ENCODE measurements around the gene EHD1.
"Not testable (repeated sequence)": the region's sequence is repeated elsewhere in the genome, so short reads cannot be mapped to it uniquely, and the experiment has no call there.

EHD1 gene

DNA sequence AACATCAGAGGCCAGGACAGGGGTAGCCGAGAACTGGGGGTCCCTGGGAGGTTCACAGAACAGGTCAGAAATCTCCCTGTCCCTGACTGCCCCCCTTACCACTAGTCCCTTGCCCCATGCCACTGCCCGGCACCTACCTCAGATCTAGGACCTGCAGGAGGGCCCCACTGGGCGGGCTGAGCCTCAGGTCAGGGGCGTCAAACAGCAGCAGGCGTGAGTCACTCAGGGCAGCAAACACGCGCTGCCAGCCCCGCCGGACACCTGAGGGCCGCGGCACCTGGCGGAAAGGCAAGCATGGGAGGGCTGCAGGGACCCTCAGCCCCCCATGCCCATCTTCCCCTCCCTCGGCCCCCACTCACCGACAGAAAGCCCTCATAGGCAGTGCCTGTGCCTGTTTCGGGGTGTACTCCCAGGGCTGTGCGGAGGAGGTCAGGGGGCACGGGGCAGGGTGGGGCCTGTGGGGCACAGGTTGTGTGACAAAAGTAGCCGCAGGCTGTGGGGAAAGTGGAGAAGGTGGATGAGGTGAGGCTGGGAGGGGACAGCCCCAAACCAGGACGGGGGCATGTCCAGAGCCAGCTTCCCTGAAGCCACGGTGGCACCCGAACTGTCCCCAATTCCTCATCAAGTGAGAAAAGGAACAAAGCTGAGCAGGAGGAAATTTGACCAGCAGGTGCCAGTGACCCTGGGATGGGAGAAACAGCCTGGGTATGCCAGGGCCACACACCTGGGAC is 45.8 kb downstream of the EHD1 start:
- no peaks in the 10 kb centered on the region for H3K36me3 ChIP-seq (ENCODE audit: insufficient read depth, low read length)
- H3K27ac ChIP-seq (ENCODE audit: low read depth, low read length) = no peak overlapping the region
- H3K27me3 ChIP-seq (ENCODE audit: insufficient read depth, low read length) = no peaks in the 10 kb centered on the region
- no peak overlapping the region for H2AFZ ChIP-seq (ENCODE audit: low read length, unreplicated experiment)
- H3K79me2 ChIP-seq (ENCODE audit: control insufficient read depth, insufficient read depth, low read length, unreplicated experiment) = no peaks in the 10 kb centered on the region
- no peak overlapping the region for H3K4me3 ChIP-seq (ENCODE audit: low read depth, low read length)
- no peaks in the 10 kb centered on the region for H3K4me1 ChIP-seq (ENCODE audit: control insufficient read depth, insufficient read depth, low read length, unreplicated experiment)

DNA sequence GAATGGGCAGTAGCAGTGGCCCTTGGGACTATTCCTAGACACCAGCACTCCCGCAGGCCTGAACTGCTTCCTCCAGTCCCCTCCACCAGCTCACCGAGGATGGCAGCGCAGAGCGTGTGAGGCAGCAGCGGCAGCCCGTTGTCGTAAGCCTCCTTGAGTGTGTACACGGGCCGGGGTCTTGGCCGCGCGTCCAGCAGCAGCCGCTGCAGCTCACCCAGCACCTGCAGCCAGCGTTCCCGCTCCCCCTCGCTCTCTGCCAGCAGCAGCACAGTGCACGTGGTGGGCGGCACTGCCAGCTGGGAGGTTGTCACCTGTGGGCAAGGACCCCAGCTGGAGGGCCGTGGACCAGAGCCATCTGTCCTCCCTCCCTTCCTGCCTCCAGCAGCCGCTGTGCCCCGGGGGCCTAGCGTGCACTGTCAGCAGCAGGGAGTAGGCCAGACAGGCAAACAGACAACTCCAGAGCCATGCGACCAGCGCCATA is 47.0 kb downstream of the EHD1 start:
- Histone ChIP-seq H2AFZ (ENCODE audit: low read length, unreplicated experiment) (no peak overlapping the region), H3K79me2 (ENCODE audit: control insufficient read depth, insufficient read depth, low read length, unreplicated experiment) (no peaks in the 10 kb centered on the region), H3K27ac (ENCODE audit: low read depth, low read length) (no peak overlapping the region), H3K27me3 (ENCODE audit: insufficient read depth, low read length) (no peaks in the 10 kb centered on the region), H3K36me3 (ENCODE audit: insufficient read depth, low read length) (no peaks in the 10 kb centered on the region), H3K4me3 (ENCODE audit: low read depth, low read length) (no peak overlapping the region), H3K4me1 (ENCODE audit: control insufficient read depth, insufficient read depth, low read length, unreplicated experiment) (no peaks in the 10 kb centered on the region)

DNA sequence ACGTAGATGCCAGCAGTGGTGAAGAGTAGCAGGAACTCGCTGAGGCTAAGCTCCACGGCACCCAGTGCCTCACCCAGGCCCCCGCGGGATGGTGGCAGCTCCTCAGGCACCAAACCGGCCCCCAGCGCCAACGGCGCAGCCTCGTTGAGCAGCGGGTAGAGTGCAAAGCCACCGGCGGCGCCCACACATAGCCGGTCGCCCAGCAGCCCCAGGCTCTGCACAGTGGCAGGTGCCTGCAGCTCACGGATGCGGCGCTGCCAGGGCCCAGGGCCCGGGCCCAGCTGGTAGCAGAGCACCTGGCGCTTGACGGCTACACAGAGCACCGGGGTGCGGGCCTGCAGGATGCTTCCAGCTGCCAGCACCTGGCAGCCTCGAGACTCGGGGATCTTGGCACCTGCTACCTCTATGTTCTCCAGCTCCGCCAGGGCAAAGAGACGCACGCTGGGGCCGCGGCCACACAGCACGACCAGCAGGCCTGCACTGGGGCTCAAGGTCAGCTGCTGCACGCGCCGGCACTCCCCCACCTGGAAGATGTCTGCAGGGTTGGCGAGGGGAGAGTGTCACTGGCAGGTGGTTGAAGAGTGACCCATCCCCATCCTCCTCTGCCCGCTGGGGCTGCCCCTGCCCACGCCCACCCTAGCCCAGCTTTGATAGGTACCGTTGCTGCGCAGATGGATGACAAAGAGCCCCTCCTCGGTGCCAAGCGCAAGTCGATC is 48.7 kb downstream of the EHD1 start:
- Histone ChIP-seq H3K79me2 (ENCODE audit: control insufficient read depth, insufficient read depth, low read length, unreplicated experiment) (no peaks in the 10 kb centered on the region), H3K4me3 (ENCODE audit: low read depth, low read length) (no peak overlapping the region), H3K27ac (ENCODE audit: low read depth, low read length) (no peak overlapping the region), H3K4me1 (ENCODE audit: control insufficient read depth, insufficient read depth, low read length, unreplicated experiment) (no peaks in the 10 kb centered on the region), H3K27me3 (ENCODE audit: insufficient read depth, low read length) (no peaks in the 10 kb centered on the region), H3K36me3 (ENCODE audit: insufficient read depth, low read length) (no peaks in the 10 kb centered on the region), H2AFZ (ENCODE audit: low read length, unreplicated experiment) (no peak overlapping the region)

DNA sequence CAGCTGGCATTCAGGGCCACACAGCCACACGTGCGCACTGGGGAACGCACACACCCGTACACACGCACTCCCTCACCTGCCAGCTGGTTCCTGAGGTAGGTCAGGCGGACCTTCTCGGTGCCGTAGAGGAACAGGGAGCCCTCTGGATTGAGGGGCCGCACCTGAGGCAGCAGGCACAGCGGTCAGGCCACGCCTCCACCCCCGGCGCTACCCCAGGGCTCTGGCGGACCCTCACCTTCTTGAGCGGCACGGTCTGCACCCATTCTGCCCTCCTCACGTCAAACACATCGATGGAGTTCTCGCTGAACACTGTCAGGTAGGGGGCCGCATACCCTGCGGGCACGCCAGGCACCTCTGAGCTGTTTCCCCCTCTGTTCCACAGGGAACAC is 51.0 kb downstream of the EHD1 start:
- no peaks in the 10 kb centered on the region for H3K27me3 ChIP-seq (ENCODE audit: insufficient read depth, low read length)
- H3K4me1 ChIP-seq (ENCODE audit: control insufficient read depth, insufficient read depth, low read length, unreplicated experiment) = no peaks in the 10 kb centered on the region
- H3K27ac ChIP-seq (ENCODE audit: low read depth, low read length) = no peak overlapping the region
- no peak overlapping the region for H2AFZ ChIP-seq (ENCODE audit: low read length, unreplicated experiment)
- H3K4me3 ChIP-seq (ENCODE audit: low read depth, low read length) = no peak overlapping the region
- H3K79me2 ChIP-seq (ENCODE audit: control insufficient read depth, insufficient read depth, low read length, unreplicated experiment) = no peaks in the 10 kb centered on the region
- H3K36me3 ChIP-seq (ENCODE audit: insufficient read depth, low read length) = no peaks in the 10 kb centered on the region

DNA sequence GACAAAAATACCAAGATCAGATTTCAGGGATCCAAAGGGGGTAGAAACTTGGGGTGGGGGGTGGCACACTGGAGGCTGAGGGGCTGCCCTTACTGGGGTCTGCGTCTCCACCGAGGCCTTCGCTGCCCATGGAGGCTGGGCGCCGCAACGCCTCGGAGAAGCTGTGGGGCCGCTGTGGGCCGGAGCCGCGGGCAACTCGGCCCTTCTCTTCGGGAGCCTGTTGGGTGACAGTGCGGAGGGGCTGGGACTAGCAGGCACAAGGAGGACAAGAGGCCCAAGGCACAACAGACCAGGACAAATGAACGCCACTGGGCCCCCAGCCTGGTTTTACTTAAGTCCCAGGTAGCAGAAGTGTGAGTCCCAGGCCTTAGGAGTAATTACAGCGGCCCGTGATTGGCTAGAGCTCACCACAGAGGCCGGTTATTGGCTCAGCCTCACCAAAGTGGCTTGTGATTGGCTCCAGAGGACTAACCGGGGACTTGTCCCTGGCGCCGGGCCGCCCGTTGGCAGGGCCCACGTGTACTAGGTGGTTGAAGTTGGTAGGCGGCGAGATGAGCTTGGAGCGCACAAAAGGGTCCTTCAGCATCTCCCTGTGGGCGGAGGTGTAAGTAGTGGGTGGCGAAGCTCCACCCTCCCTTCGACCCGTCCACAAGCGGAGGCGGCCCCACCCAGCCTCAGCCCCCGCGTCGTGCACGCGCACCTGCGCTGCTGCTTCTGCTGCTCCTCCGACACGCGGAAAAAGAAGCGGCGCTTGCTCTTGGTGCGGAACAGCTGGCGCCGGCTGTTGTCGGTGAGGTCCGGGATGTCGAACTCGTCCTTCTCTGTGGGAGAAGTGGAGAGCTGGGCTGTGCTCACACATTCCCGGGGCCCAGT is 51.6 kb downstream of the EHD1 start:
- no peaks in the 10 kb centered on the region for H3K4me1 ChIP-seq (ENCODE audit: control insufficient read depth, insufficient read depth, low read length, unreplicated experiment)
- H3K36me3 ChIP-seq (ENCODE audit: insufficient read depth, low read length) = no peaks in the 10 kb centered on the region
- no peak overlapping the region for H3K4me3 ChIP-seq (ENCODE audit: low read depth, low read length)
- no peaks in the 10 kb centered on the region for H3K79me2 ChIP-seq (ENCODE audit: control insufficient read depth, insufficient read depth, low read length, unreplicated experiment)
- H2AFZ ChIP-seq (ENCODE audit: low read length, unreplicated experiment) = no peak overlapping the region
- H3K27me3 ChIP-seq (ENCODE audit: insufficient read depth, low read length) = no peaks in the 10 kb centered on the region
- H3K27ac ChIP-seq (ENCODE audit: low read depth, low read length) = no peak overlapping the region

DNA sequence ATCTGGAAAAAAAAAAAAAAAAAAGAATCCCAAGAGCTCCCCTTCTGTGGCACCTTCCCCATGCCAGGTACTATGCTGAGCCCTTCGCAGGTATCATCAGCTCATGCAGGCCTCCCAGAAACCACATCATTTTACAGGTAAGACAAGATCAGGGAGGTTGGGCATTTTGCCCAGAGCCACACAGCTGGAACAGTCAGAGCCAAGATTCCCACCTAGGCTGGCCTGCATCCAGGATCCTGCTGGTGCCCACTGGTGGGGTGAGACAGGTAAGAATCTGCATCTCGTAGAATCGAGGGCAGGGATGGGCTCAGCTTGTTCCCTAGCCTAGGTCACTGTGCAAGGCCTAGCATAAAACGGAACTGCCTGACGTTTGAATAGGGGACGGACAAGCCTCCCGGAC is 52.4 kb downstream of the EHD1 start:
- Histone ChIP-seq H3K79me2 (ENCODE audit: control insufficient read depth, insufficient read depth, low read length, unreplicated experiment) (no peaks in the 10 kb centered on the region), H3K27me3 (ENCODE audit: insufficient read depth, low read length) (no peaks in the 10 kb centered on the region), H3K27ac (ENCODE audit: low read depth, low read length) (no peak overlapping the region), H2AFZ (ENCODE audit: low read length, unreplicated experiment) (no peak overlapping the region), H3K36me3 (ENCODE audit: insufficient read depth, low read length) (no peaks in the 10 kb centered on the region), H3K4me1 (ENCODE audit: control insufficient read depth, insufficient read depth, low read length, unreplicated experiment) (no peaks in the 10 kb centered on the region), H3K4me3 (ENCODE audit: low read depth, low read length) (no peak overlapping the region)

DNA sequence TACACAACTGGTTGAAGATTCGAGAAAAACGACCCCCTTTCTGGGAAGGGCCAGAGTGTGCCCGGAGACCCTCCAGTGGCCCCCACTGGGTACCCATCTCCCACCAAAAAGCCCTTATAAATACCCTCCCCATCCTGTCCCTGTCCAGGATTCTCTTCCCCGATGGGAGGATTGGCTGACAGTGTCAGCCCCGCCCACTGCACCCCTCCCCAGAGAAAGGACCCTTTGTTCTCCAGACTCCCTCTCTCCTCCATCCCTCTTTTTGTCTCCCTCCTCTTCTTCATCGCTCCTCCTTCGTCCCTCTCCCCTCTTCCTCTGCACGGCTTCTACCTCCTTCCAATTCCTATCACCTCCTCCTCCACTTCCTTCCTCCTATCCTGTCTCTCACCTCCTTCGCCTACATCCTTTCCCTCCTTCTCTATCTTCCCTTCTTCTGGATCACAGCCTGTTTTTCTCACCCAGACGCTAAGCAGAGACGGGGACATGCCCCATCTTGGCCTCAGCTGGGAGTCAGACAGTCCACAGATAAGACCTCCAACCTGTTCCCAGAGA is 54.8 kb downstream of the EHD1 start:
- Histone ChIP-seq H2AFZ (ENCODE audit: low read length, unreplicated experiment) (no peak overlapping the region), H3K79me2 (ENCODE audit: control insufficient read depth, insufficient read depth, low read length, unreplicated experiment) (no peaks in the 10 kb centered on the region), H3K36me3 (ENCODE audit: insufficient read depth, low read length) (no peaks in the 10 kb centered on the region)

DNA sequence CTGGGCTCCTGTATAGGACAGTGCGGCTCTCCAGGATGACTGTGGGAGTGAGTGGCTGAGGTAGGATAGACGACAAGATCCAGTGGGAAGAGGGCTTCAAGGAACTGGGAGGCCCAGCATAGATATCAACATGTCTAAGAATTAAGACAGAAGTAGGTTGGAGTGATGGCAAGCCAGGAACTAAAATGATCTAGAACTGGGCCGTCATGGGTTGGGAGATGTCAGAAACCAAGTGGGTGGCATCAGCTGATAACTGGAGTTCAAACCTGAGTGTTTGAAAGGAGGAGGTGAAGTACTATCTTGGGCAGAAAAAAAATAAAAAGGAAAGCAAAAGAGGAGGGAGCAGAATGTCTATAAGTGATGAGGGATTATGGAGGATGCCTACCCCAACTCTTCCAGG is 60.9 kb downstream of the EHD1 start:
- Histone ChIP-seq H2AFZ (ENCODE audit: low read length, unreplicated experiment) (no peak overlapping the region), H3K27me3 (ENCODE audit: insufficient read depth, low read length) (no peaks in the 10 kb centered on the region), H3K36me3 (ENCODE audit: insufficient read depth, low read length) (no peaks in the 10 kb centered on the region), H3K4me3 (ENCODE audit: low read depth, low read length) (no peak overlapping the region), H3K27ac (ENCODE audit: low read depth, low read length) (no peak overlapping the region), H3K4me1 (ENCODE audit: control insufficient read depth, insufficient read depth, low read length, unreplicated experiment) (no peaks in the 10 kb centered on the region), H3K79me2 (ENCODE audit: control insufficient read depth, insufficient read depth, low read length, unreplicated experiment) (no peaks in the 10 kb centered on the region)

More for the DNA sequence above, 54.8 kb downstream of the EHD1 start:
- Histone ChIP-seq H3K4me1 (ENCODE audit: control insufficient read depth, insufficient read depth, low read length, unreplicated experiment) (no peaks in the 10 kb centered on the region), H3K4me3 (ENCODE audit: low read depth, low read length) (no peak overlapping the region), H3K27me3 (ENCODE audit: insufficient read depth, low read length) (no peaks in the 10 kb centered on the region), H3K27ac (ENCODE audit: low read depth, low read length) (no peak overlapping the region)

DNA sequence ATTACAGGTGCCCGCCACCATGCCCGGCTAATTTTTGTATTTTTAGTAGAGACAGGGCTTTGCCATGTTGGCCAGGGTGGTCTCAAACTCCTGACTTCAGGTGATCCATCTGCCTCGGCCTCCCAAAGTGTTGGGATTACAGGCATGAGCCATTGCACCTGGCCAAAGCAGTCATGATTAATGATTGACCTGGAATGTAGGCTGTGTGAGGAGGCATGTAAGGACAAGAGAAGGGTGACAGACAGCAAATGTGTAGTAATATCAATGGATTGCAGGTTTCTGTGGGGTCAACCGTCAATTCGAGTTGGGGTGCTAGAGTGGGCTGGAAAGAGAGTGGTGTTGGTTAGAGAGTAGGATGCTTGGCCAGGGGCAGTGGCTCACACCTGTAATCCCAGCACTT is 63.0 kb downstream of the EHD1 start:
- H3K36me3 ChIP-seq (ENCODE audit: insufficient read depth, low read length); H3K4me1 ChIP-seq (ENCODE audit: control insufficient read depth, insufficient read depth, low read length, unreplicated experiment); H3K27me3 ChIP-seq (ENCODE audit: insufficient read depth, low read length); H3K4me3 ChIP-seq (ENCODE audit: low read depth, low read length); H3K27ac ChIP-seq (ENCODE audit: low read depth, low read length); H2AFZ ChIP-seq (ENCODE audit: low read length, unreplicated experiment); H3K79me2 ChIP-seq (ENCODE audit: control insufficient read depth, insufficient read depth, low read length, unreplicated experiment): not testable (repeated sequence)

DNA sequence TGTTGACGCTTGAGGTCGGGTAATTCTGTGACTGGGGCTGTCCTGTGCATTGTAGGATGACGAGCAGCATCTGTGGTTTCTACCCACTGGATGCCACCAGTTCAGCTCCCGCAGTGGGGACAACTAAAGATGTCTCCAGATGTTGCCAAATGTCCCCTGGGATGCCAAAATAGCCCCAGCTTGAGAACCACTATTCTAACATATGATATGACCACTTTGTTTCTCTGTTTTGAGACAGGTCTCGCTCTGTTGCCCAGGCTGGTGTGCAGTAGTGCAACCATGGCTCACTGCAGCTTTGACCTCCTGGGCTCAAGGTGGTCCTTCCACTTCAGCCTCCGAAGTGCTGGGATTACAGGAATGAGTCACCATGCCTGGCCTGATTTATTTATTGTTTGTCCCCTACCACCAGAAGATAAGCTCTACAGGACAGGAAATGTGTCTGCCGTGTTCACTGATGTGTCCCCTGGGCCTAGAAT is 63.7 kb downstream of the EHD1 start:
- H2AFZ ChIP-seq (ENCODE audit: low read length, unreplicated experiment) = no peak overlapping the region
- H3K79me2 ChIP-seq (ENCODE audit: control insufficient read depth, insufficient read depth, low read length, unreplicated experiment) = peaks cover under 1% of the 10 kb centered on the region
- no peaks in the 10 kb centered on the region for H3K36me3 ChIP-seq (ENCODE audit: insufficient read depth, low read length)
- no peak overlapping the region for H3K27ac ChIP-seq (ENCODE audit: low read depth, low read length)
- H3K27me3 ChIP-seq (ENCODE audit: insufficient read depth, low read length) = no peaks in the 10 kb centered on the region
- H3K4me3 ChIP-seq (ENCODE audit: low read depth, low read length) = no peak overlapping the region
- H3K4me1 ChIP-seq (ENCODE audit: control insufficient read depth, insufficient read depth, low read length, unreplicated experiment) = peaks cover under 1% of the 10 kb centered on the region

Data from ACC112 (cell line).